ENCODE measurements around the gene NPB.

DNA sequence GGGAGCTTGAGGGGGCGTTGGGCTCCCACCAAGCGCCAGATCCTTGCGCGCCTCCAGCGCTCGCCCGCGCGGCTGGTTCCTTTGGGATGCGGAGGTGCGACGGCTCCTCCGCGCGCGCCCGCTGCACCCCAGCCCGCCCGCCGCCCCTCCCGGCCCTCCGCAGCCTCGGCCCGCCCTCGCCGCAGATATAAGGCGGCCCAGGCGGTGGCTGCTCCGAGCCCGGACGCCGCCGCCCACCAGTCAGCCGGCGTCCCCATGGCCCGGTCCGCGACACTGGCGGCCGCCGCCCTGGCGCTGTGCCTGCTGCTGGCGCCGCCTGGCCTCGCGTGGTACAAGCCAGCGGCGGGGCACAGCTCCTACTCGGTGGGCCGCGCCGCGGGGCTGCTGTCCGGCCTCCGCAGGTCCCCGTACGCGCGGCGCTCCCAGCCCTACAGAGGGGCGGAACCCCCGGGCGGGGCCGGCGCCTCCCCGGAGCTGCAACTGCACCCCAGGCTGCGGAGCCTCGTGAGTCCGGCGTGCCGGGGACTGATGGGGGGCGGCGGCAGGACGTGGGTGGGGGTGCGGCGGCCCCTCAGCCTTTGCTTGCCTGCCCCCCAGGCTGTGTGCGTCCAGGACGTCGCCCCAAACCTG, at the start of gene NPB:
- TF ChIP-seq, protein P1, sequence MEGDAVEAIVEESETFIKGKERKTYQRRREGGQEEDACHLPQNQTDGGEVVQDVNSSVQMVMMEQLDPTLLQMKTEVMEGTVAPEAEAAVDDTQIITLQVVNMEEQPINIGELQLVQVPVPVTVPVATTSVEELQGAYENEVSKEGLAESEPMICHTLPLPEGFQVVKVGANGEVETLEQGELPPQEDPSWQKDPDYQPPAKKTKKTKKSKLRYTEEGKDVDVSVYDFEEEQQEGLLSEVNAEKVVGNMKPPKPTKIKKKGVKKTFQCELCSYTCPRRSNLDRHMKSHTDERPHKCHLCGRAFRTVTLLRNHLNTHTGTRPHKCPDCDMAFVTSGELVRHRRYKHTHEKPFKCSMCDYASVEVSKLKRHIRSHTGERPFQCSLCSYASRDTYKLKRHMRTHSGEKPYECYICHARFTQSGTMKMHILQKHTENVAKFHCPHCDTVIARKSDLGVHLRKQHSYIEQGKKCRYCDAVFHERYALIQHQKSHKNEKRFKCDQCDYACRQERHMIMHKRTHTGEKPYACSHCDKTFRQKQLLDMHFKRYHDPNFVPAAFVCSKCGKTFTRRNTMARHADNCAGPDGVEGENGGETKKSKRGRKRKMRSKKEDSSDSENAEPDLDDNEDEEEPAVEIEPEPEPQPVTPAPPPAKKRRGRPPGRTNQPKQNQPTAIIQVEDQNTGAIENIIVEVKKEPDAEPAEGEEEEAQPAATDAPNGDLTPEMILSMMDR (IDR thresholded peaks at IDR 0.05; ENCODE audit: low read length), result no peak
- TF ChIP-seq EZH2 (optimal IDR thresholded peaks at IDR 0.05; ENCODE audit: low read depth, low read length), result no peak
- no peak for TF ChIP-seq EZH2phosphoT487 (IDR thresholded peaks at IDR 0.05; ENCODE audit: low read length)
